ENCODE results near the gene KCNJ18. TPM values are rescaled to one million over a fixed set of nuclear protein-coding genes. Genes with fewer than 3 reads are reported as not detected.

The KCNJ18 gene
- total and polyA plus RNA-seq, 9 of the 15 experiments (the other 6 are each of a cell fraction or from before 2014, with no cell fraction given) = not detected

DNA sequence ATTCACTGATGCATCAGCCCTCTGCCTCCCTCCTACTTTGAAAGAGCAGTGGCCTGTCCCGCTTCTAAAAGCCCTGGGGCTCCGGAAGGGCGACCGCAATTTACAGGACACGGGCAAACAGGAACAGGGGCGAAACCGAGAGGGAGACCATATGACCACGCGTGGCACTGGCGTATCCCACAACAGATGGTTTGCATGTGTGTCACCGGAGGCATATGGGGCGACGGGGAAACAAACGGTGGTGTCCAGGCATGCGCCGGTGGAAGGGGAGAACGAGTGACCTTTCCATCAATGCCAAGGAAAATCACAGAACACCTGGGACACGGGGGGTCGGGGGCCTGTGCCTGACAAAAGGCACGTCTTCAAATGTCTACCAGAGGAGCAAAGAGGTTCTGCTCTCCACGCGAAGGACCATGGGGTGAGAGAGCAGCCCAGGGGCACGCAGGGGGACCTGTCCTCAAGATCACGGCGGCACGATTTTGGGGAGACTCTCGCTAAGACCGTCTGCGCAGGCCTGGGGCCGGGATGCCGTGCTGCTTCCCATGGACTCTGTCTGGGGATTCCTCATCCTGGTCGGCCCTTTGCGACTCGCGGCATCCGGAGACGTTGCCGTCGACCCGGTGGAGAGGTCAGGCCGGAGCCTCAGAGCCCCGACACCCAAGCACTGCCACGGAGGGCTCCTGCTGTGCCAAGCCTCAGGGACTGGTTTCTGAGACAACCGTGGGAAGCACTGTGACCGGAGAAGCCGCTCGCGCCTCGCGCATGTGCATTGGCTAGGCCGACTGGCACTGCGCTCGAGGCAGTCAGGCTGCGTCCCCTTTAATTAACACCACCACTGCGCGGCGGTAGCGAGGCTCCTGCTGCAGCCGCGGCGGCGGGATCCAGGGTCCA is 12.8 kb upstream of the KCNJ18 start:
- in situ Hi-C loops (cut with MboI) (loop anchor here (10.0 kb wide), 2 partner anchors 625 to 705 kb away; no protein-coding TSS in a partner anchor), intact Hi-C loops (cut with micrococcal nuclease) (no loop called here)
- H3K4me1 ChIP-seq (replicated peaks in 1 of 2; ENCODE audit: control insufficient read depth in 2 of 2, insufficient read depth in 2 of 2, low read length in 2 of 2) = peaks cover 3 to 28% of the 10 kb centered on the region in 2 experiments; a peak in 4 of 5 replicates
- BruUV-seq (replicated peaks) = no TSS peak
- H3K4me2 ChIP-seq (ENCODE audit: insufficient read depth, low read length) = peak overlapping the region; percentile 70; the same call in 1 of the 2 replicates
- no peaks in the 10 kb centered on the region for H3K9me3 ChIP-seq (replicated peaks; ENCODE audit: control insufficient read depth, insufficient read depth, low read depth, low read length)
- DNase-seq (ENCODE audit: extremely low read depth in 1 of 4, low spot score in 3 of 4) = no peak
- POLR2A ChIA-PET = no interaction called here
- H3K9ac ChIP-seq (ENCODE audit: insufficient read depth in 1 of 2, low read depth in 2 of 2, low read length in 2 of 2) = no peak overlapping the region
- H3K27ac ChIP-seq (ENCODE audit: extremely low read depth, low read depth, low read length) = no peak overlapping the region
- peak overlapping the region; percentile 80; the same call in 1 of the 2 replicates for H2AFZ ChIP-seq (ENCODE audit: low read depth, low read length)
- no peaks in the 10 kb centered on the region for H3K9me1 ChIP-seq (ENCODE audit: control insufficient read depth, insufficient read depth, low read length)
- CTCF ChIA-PET (ENCODE audit: low intra/inter-chr PET ratio) = no interaction called here
- 43% methylated on average over 38 of the region's 62 CpGs for WGBS (ENCODE audit: insufficient coverage, low coverage, missing lambda C conversion rate)
- no peaks in the 10 kb centered on the region for H4K20me1 ChIP-seq (replicated peaks; ENCODE audit: control insufficient read depth, insufficient read depth, low read length)
- H3K4me3 ChIP-seq = no peak overlapping the region
- no peak for ATAC-seq
- no peaks in the 10 kb centered on the region for H3K36me3 ChIP-seq (ENCODE audit: control insufficient read depth, insufficient read depth, low read length)
- no peak for TF ChIP-seq CREB1 (IDR thresholded peaks at IDR 0.05)
- TF ChIP-seq CREB1 (CRISPR knock-in tag; IDR thresholded peaks at IDR 0.05) = no peak
- TF ChIP-seq PTRF (tag; IDR thresholded peaks at IDR 0.05) = no peak
- no peak for TF ChIP-seq POLR2H (tag; IDR thresholded peaks at IDR 0.05; ENCODE audit: low read depth)
- TF ChIP-seq, protein P1, sequence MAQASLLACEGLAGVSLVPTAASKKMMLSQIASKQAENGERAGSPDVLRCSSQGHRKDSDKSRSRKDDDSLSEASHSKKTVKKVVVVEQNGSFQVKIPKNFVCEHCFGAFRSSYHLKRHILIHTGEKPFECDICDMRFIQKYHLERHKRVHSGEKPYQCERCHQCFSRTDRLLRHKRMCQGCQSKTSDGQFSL (CRISPR knock-in tag; IDR thresholded peaks at IDR 0.05) = no peak
- TF ChIP-seq, protein P1 (tag; IDR thresholded peaks at IDR 0.05) = no peak
- TF ChIP-seq POLR2AphosphoS5 (IDR thresholded peaks at IDR 0.05; ENCODE audit: control insufficient read depth, insufficient read depth, low read depth, low read length) = no peak
- no peak for TF ChIP-seq CAMTA2 (CRISPR knock-in tag; conservative IDR thresholded peaks at IDR 0.05)
- no peak for TF ChIP-seq SNRNP70 (optimal IDR thresholded peaks at IDR 0.05; ENCODE audit: low read depth, low read length)
- no peak for TF ChIP-seq POLR2AphosphoS2 (IDR thresholded peaks at IDR 0.05; ENCODE audit: low read length)
- no peak for TF ChIP-seq OTX1 (CRISPR knock-in tag; IDR thresholded peaks at IDR 0.05)
- no peak for TF ChIP-seq ZNF639 (CRISPR knock-in tag; conservative IDR thresholded peaks at IDR 0.05 in 1 of 2, IDR thresholded peaks at IDR 0.05 in 1 of 2)
- no peak for TF ChIP-seq SMARCB1 (IDR thresholded peaks at IDR 0.05; ENCODE audit: insufficient read length, low read depth)
- TF ChIP-seq TGIF2 (CRISPR knock-in tag; IDR thresholded peaks at IDR 0.05) = no peak
- TF ChIP-seq RBM17 (IDR thresholded peaks at IDR 0.05; ENCODE audit: borderline replicate concordance, low read depth, low read length) = no peak
- TF ChIP-seq, protein P2, sequence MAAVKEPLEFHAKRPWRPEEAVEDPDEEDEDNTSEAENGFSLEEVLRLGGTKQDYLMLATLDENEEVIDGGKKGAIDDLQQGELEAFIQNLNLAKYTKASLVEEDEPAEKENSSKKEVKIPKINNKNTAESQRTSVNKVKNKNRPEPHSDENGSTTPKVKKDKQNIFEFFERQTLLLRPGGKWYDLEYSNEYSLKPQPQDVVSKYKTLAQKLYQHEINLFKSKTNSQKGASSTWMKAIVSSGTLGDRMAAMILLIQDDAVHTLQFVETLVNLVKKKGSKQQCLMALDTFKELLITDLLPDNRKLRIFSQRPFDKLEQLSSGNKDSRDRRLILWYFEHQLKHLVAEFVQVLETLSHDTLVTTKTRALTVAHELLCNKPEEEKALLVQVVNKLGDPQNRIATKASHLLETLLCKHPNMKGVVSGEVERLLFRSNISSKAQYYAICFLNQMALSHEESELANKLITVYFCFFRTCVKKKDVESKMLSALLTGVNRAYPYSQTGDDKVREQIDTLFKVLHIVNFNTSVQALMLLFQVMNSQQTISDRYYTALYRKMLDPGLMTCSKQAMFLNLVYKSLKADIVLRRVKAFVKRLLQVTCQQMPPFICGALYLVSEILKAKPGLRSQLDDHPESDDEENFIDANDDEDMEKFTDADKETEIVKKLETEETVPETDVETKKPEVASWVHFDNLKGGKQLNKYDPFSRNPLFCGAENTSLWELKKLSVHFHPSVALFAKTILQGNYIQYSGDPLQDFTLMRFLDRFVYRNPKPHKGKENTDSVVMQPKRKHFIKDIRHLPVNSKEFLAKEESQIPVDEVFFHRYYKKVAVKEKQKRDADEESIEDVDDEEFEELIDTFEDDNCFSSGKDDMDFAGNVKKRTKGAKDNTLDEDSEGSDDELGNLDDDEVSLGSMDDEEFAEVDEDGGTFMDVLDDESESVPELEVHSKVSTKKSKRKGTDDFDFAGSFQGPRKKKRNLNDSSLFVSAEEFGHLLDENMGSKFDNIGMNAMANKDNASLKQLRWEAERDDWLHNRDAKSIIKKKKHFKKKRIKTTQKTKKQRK (IDR thresholded peaks at IDR 0.05; ENCODE audit: borderline replicate concordance, low read depth, low read length) = no peak
- H3K27me3 ChIP-seq (ENCODE audit: control insufficient read depth in 2 of 2, insufficient read depth in 2 of 2, low read length in 2 of 2) = peaks cover 0 to 33% of the 10 kb centered on the region in 2 experiments; a peak in 2 of 5 replicates
- H3K79me2 ChIP-seq (ENCODE audit: control insufficient read depth, insufficient read depth, low read length) = no peaks in the 10 kb centered on the region
- FAIRE-seq = no peak

Data from K562 (cell line).